ENCODE results near the gene TBK1. TPM values are rescaled to one million over a fixed set of nuclear protein-coding genes. Genes with fewer than 3 reads are reported as not detected.

TBK1 gene
- total and polyA plus RNA-seq, 9 donors: 11.9 to 25.4 (median 19.3) TPM

DNA sequence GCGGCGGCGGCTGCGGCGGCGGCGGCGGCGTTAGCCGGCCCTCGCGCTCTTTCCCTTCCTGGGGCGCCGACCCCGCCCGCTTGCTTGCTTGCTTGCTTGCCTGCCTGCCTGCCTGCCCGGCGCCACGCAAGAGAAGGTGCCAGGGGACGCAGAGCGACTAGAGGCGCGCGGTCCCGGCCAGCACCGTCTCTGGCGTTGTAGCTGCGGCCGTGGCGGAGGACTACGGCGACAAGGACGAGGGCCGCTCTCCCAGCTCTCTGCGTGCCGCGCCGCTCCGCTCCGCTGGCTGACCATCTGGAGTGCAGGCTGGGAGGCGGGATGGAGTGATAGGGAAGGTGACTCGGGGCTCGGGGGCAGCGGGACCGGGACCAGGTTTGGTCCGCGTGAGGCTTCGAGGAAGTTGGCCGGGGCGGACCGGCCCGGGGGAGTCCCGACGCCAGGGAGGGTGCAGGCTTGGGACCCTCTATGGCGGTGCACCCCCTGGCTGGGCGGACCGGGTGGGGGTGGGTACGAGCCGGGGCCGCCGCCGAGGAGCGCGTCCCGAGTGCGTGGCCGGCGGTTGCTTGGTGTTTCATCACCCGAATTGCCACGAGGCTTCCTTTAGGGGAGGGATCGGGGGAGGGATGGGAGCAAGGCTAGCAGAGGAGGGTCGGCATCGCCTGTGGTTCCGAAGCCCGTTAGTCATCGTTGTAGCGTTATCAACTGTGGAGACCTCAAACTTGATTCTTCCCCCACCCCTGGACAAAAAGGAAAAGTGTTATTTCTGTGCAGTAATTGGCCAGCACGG lies 47.3 kb upstream of the TBK1 start:
- Histone ChIP-seq H3K36me3 (no peaks in the 10 kb centered on the region), H3K4me3 (peak overlapping the region; percentile 90), H3K9me3 (no peaks in the 10 kb centered on the region), H3K4me1 (ENCODE audit: insufficient read depth) (peaks cover 2% of the 10 kb centered on the region), H3K27ac (peak overlapping the region; percentile 54 to 96), H3K27me3 (no peaks in the 10 kb centered on the region)
- TF ChIP-seq POLR2A (IDR thresholded peaks at IDR 0.05): peak; percentile 62
- TF ChIP-seq CTCF (IDR thresholded peaks at IDR 0.05): no peak
- TF ChIP-seq EP300 (IDR thresholded peaks at IDR 0.05): no peak
- 0 to 1% (median 0%) methylated on average over 52 to 78 of the region's 78 CpGs for WGBS, 3 donors
- peak in 2 of 5 donors; percentile 43 to 56 for DNase-seq
- intact Hi-C loops (cut with DNase I): loop anchor here in 1 of 4 donors (10.0 kb wide), 1 partner anchor 50 kb away; the partner anchor contains the start of gene TBK1

- DNase-seq: no peak
- intact Hi-C loops (cut with DNase I): loop anchor here in 1 of 4 donors (10.0 kb wide), 1 partner anchor 47 kb away; the partner anchor contains the start of gene TBK1
- Histone ChIP-seq H3K27ac (no peak overlapping the region), H3K36me3 (no peaks in the 10 kb centered on the region), H3K27me3 (no peaks in the 10 kb centered on the region), H3K9me3 (no peaks in the 10 kb centered on the region), H3K4me3 (no peak overlapping the region), H3K4me1 (ENCODE audit: insufficient read depth) (peaks cover 2% of the 10 kb centered on the region)
- 86 to 89% (median 86%) methylated on average over 9 of the region's 9 CpGs for WGBS, 3 donors
- TF ChIP-seq CTCF (IDR thresholded peaks at IDR 0.05) (no peak), EP300 (IDR thresholded peaks at IDR 0.05) (no peak), POLR2A (IDR thresholded peaks at IDR 0.05) (no peak)
Observed at GRCh38 chr12:64407342-64408223, 44.3 kb upstream of the TBK1 start.

DNA sequence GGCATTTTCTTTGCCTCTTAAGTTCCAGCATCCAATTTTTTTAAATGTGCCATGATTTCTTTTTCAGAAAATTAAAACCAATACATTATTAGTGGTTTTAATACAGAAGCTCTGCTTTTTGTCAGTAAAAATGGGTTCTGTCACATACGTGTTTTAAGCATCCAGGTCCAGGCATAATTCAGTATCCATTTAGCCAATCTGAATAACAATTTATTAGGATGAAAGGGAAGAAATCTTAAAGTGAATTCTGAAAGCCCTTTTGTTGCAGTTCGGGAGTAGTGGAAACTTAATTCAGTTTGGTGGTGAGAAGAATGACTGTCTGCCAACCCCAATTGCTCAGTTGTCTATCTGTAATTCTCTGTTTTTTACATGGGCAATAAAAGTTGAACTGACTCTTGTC lies 40.5 kb upstream of the TBK1 start:
- no peaks in the 10 kb centered on the region for H3K4me1 ChIP-seq (ENCODE audit: insufficient read depth)
- 95 to 96% (median 95%) methylated on average over 2 of the region's 2 CpGs for WGBS, 3 donors
- intact Hi-C loops (cut with DNase I): no loop called here
- TF ChIP-seq EP300 (IDR thresholded peaks at IDR 0.05) (no peak), CTCF (IDR thresholded peaks at IDR 0.05) (no peak), POLR2A (IDR thresholded peaks at IDR 0.05) (no peak)
- DNase-seq: no peak
- H3K27ac ChIP-seq: no peak overlapping the region
- no peaks in the 10 kb centered on the region for H3K36me3 ChIP-seq
- no peak overlapping the region for H3K4me3 ChIP-seq
- H3K9me3 ChIP-seq: no peaks in the 10 kb centered on the region
- H3K27me3 ChIP-seq: no peaks in the 10 kb centered on the region

DNA sequence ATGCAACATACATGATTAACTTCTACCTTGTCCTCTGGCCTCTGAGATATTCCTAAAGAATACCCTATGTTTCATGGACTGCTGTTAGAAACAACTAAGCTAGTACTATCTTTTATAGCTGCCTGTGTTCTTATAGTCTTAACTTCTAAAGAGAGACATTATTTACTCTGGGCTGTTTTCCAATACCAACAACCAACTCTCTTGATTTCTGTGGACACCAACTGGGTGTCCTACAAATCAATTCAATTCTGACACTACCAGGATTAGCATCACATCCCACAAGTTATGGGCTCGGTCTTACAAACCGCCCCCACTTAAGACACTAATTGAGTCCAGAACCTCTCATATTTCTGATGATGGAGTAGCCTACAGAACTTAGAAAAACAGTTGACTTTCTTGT lies 39.5 kb upstream of the TBK1 start:
- WGBS, 3 donors: 79 to 90% (median 83%) methylated on average over 2 of the region's 2 CpGs
- Histone ChIP-seq H3K4me3 (no peak overlapping the region), H3K27me3 (no peaks in the 10 kb centered on the region), H3K9me3 (no peaks in the 10 kb centered on the region), H3K27ac (no peak overlapping the region), H3K36me3 (no peaks in the 10 kb centered on the region), H3K4me1 (ENCODE audit: insufficient read depth) (no peaks in the 10 kb centered on the region)
- TF ChIP-seq POLR2A (IDR thresholded peaks at IDR 0.05): no peak
- intact Hi-C loops (cut with DNase I): no loop called here
- no peak for DNase-seq

Measured in ovary (tissue), 9 donors.